ENCODE measurements around the gene TMX2. TPM values are rescaled to one million over a fixed set of nuclear protein-coding genes. Genes with fewer than 3 reads are reported as not detected.
A peak's percentile ranks its signal among the peaks of the same experiment; 100 is the strongest.

TMX2 gene
- total and polyA plus RNA-seq, 9 of the 15 experiments (the other 6 are each of a cell fraction or from before 2014, with no cell fraction given) = 176 to 433 (median 227) TPM

DNA sequence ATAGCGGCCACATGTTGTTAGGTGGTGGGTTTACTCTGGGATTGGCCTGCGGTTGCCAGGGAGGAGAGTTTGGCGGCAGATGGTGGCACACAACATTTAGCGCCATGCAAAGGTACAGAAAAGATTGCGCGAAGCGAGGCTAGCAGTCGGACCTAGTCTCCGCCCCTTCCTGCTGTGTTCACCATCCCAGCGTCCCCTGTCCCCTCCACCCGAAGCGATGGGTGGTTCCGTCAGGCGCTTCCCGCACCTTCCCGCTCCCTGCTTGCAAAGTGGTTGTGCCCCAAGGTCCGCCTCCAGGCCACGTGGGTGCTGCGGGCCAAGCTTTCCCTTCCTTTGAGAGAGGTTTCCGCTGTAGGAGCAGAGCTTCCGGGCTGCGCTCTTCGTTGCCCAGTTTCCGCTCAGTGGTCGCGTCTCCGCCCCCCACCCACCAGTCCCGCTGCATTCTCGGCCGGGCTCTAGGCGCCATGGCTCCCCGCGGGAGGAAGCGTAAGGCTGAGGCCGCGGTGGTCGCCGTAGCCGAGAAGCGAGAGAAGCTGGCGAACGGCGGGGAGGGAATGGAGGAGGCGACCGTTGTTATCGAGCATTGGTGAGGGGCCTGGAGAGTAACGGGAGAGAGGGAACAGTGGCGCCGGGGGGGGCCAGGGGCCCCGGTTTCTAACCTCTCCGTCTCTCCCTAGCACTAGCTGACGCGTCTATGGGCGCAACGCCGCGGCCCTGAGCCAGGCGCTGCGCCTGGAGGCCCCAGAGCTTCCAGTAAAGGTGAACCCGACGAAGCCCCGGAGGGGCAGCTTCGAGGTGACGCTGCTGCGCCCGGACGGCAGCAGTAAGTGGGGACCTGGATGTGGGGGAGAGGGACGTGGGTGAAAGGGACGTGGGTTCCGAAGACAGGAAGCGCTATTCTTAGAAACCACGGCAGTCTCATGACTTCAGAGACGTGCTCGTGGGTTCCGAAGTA, 29.0 kb downstream of the TMX2 start, which contains the start of gene SELENOH (continued):
- TF ChIP-seq, protein P1, sequence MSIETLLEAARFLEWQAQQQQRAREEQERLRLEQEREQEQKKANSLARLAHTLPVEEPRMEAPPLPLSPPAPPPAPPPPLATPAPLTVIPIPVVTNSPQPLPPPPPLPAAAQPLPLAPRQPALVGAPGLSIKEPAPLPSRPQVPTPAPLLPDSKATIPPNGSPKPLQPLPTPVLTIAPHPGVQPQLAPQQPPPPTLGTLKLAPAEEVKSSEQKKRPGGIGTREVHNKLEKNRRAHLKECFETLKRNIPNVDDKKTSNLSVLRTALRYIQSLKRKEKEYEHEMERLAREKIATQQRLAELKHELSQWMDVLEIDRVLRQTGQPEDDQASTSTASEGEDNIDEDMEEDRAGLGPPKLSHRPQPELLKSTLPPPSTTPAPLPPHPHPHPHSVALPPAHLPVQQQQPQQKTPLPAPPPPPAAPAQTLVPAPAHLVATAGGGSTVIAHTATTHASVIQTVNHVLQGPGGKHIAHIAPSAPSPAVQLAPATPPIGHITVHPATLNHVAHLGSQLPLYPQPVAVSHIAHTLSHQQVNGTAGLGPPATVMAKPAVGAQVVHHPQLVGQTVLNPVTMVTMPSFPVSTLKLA (conservative IDR thresholded peaks at IDR 0.05) = peak; percentile 99
- no peak for TF ChIP-seq DACH1 (IDR thresholded peaks at IDR 0.05; ENCODE audit: partially characterized antibody)
- TF ChIP-seq PHF20 (IDR thresholded peaks at IDR 0.05; ENCODE audit: partially characterized antibody) = peak; percentile 97
- peak; percentile 95 for TF ChIP-seq FIP1L1 (IDR thresholded peaks at IDR 0.05; ENCODE audit: low read depth, low read length, poor library complexity, severe bottlenecking)
- TF ChIP-seq CREB3L1 (IDR thresholded peaks at IDR 0.05; ENCODE audit: borderline replicate concordance, low read depth) = peak; percentile 90
